Measurements from ENCODE around the gene IFITM10. TPM values are rescaled to one million over a fixed set of nuclear protein-coding genes. Genes with fewer than 3 reads are reported as not detected.

IFITM10 gene
- total RNA-seq: 0.14 and 0.34 TPM in 2 replicates

- Mint-ChIP-seq H3K27ac (no peak within 1 kb of the TSS), H3K9me3 (peaks cover 8% of the 10 kb centered on the region), H3K36me3 (ENCODE audit: low read depth) (peaks cover 9% of the 10 kb centered on the region), H3K4me1 (ENCODE audit: low read depth) (peaks cover 3% of the 10 kb centered on the region), H3K4me3 (ENCODE audit: low read depth) (no peak within 1 kb of the TSS), H3K27me3 (ENCODE audit: low read depth) (peaks cover 18% of the 10 kb centered on the region)
- DNase-seq (ENCODE audit: low spot score): no peak
- intact Hi-C loops (cut with micrococcal nuclease): no loop called here
These were observed at the start of gene IFITM10 for GRCh38 chr11:1750481-1750839. Gene IFITM10 (minus strand): TSS chr11:1750595. CDS start chr11:1750442, 153 bp downstream.

DNA sequence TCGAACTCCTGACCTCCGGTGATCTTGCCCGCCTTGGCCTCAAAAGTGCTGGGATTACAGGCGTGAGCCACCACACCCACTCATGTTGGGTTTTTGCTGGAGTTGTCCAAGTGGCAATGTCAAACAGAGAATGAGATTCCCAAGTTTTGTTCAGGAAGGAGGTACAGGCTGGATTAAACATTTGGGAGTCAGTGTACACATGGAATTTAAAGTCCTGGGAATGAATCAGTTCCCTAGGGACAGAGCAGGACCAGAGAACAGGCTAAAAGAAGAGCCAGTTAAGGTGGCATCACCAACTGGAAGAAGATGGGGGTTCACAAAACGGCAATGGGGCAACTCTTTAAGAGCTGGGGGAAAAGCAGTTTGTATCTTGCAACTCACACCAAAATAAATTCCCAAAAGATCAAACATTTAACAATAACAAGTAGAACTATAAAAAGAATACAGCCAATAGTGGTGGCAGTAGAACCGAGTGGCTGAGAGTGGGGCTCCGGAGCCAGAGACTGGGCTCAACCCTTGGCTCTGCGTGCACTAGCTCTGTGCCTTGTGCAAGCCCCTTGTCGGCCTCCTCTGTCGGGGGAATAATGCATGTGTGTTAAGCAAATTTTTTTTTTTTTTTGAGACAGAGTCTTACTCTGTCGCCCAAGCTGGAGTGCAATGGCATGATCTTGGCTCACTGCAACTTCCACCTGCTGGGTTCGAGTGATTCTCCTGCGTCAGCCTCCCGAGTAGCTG, 47.2 kb upstream of the IFITM10 start:
- Mint-ChIP-seq H3K4me3 (ENCODE audit: low read depth) (no peak overlapping the region), H3K36me3 (ENCODE audit: low read depth) (no peaks in the 10 kb centered on the region), H3K4me1 (ENCODE audit: low read depth) (peaks cover 2% of the 10 kb centered on the region), H3K27ac (no peak overlapping the region), H3K27me3 (ENCODE audit: low read depth) (peaks cover 7% of the 10 kb centered on the region), H3K9me3 (no peaks in the 10 kb centered on the region)
- DNase-seq (ENCODE audit: low spot score): no peak
- intact Hi-C loops (cut with micrococcal nuclease): no loop called here

DNA sequence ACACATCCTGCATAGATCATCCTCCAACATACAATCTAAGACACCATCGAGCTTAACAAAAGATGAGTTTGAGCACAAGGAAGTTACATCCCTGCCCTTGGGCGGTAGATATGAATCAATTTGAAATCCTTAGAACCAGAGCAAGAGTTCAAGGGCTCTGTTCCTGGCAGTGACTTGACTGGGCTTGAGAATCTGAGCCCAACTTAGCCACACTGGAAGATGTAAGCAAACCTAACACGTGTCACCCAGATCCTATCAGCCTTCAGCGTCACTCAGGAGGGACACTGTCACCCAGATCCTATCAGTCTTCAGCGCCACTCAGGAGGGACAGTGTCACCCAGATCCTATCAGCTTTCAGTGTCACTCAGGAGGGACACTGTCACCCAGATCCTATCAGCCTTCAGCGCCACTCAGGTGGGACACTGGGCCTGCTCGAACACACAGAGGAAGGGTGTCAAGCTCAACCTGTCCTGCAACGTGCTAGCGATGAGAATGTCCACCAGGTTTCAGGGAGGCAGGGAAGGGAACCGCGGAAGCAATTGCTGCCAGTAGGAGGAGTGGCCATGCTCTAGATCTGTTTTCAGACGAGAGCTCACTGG, 46.1 kb upstream of the IFITM10 start:
- H3K4me1 Mint-ChIP-seq (ENCODE audit: low read depth): peaks cover 4% of the 10 kb centered on the region
- DNase-seq (ENCODE audit: low spot score): no peak
- H3K27ac Mint-ChIP-seq: no peak overlapping the region
- H3K4me3 Mint-ChIP-seq (ENCODE audit: low read depth): no peak overlapping the region
- peaks cover 13% of the 10 kb centered on the region for H3K27me3 Mint-ChIP-seq (ENCODE audit: low read depth)
- intact Hi-C loops (cut with micrococcal nuclease): no loop called here
- H3K36me3 Mint-ChIP-seq (ENCODE audit: low read depth): no peaks in the 10 kb centered on the region
- no peaks in the 10 kb centered on the region for H3K9me3 Mint-ChIP-seq

GRCh38 chr11:1793081-1793480, 42.7 kb upstream of the IFITM10 start:
- Mint-ChIP-seq H3K4me3 (ENCODE audit: low read depth) (no peak overlapping the region), H3K9me3 (no peaks in the 10 kb centered on the region), H3K27me3 (ENCODE audit: low read depth) (peaks cover 16% of the 10 kb centered on the region), H3K36me3 (ENCODE audit: low read depth) (no peaks in the 10 kb centered on the region), H3K4me1 (ENCODE audit: low read depth) (peaks cover 4% of the 10 kb centered on the region), H3K27ac (no peak overlapping the region)
- intact Hi-C loops (cut with micrococcal nuclease): no loop called here
- DNase-seq (ENCODE audit: low spot score): no peak

- intact Hi-C loops (cut with micrococcal nuclease): no loop called here
- DNase-seq (ENCODE audit: low spot score): no peak
- Mint-ChIP-seq H3K4me3 (ENCODE audit: low read depth) (peak overlapping the region; percentile 58), H3K27ac (no peak overlapping the region), H3K36me3 (ENCODE audit: low read depth) (no peaks in the 10 kb centered on the region), H3K4me1 (ENCODE audit: low read depth) (peaks cover 4% of the 10 kb centered on the region), H3K27me3 (ENCODE audit: low read depth) (peaks cover 16% of the 10 kb centered on the region), H3K9me3 (no peaks in the 10 kb centered on the region)
These were observed 42.1 kb upstream of the IFITM10 start for GRCh38 chr11:1792461-1792860.

DNA sequence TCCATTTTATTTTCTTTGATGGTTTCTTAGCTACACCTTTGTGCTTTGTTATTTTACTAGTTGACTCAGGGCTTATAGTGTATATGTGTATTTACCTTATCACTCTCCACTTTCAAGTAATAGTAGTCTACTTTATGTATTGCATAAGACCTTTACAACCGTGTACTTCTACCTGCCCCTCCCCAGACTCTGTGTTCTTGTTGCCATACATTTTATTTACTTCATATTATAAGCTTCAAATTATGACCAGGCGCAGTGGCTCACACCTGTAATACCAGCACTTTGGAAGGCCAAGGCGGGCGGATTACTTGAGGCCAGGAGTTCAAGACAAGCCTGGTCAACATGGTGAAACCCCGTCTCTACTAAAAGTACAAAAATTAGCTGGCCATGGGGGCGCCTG, 41.5 kb upstream of the IFITM10 start:
- no peaks in the 10 kb centered on the region for H3K9me3 Mint-ChIP-seq
- no peak overlapping the region for H3K27ac Mint-ChIP-seq
- H3K36me3 Mint-ChIP-seq (ENCODE audit: low read depth): no peaks in the 10 kb centered on the region
- no peak for DNase-seq (ENCODE audit: low spot score)
- H3K4me1 Mint-ChIP-seq (ENCODE audit: low read depth): peaks cover 4% of the 10 kb centered on the region
- no peak overlapping the region for H3K4me3 Mint-ChIP-seq (ENCODE audit: low read depth)
- intact Hi-C loops (cut with micrococcal nuclease): no loop called here
- H3K27me3 Mint-ChIP-seq (ENCODE audit: low read depth): peaks cover 16% of the 10 kb centered on the region

GRCh38 chr11:1786466-1786865, 36.1 kb upstream of the IFITM10 start:
- H3K4me3 Mint-ChIP-seq (ENCODE audit: low read depth): no peak overlapping the region
- H3K9me3 Mint-ChIP-seq: no peaks in the 10 kb centered on the region
- DNase-seq (ENCODE audit: low spot score): no peak
- intact Hi-C loops (cut with micrococcal nuclease): no loop called here
- H3K4me1 Mint-ChIP-seq (ENCODE audit: low read depth): no peaks in the 10 kb centered on the region
- H3K36me3 Mint-ChIP-seq (ENCODE audit: low read depth): no peaks in the 10 kb centered on the region
- H3K27me3 Mint-ChIP-seq (ENCODE audit: low read depth): peaks cover 6% of the 10 kb centered on the region
- H3K27ac Mint-ChIP-seq: no peak overlapping the region

GRCh38 chr11:1785749-1786413, 35.5 kb upstream of the IFITM10 start:
- no peak for DNase-seq (ENCODE audit: low spot score)
- Mint-ChIP-seq H3K36me3 (ENCODE audit: low read depth) (no peaks in the 10 kb centered on the region), H3K9me3 (no peaks in the 10 kb centered on the region), H3K27me3 (ENCODE audit: low read depth) (peaks cover 4% of the 10 kb centered on the region), H3K27ac (no peak overlapping the region), H3K4me3 (ENCODE audit: low read depth) (no peak overlapping the region), H3K4me1 (ENCODE audit: low read depth) (no peaks in the 10 kb centered on the region)
- intact Hi-C loops (cut with micrococcal nuclease): no loop called here

DNA sequence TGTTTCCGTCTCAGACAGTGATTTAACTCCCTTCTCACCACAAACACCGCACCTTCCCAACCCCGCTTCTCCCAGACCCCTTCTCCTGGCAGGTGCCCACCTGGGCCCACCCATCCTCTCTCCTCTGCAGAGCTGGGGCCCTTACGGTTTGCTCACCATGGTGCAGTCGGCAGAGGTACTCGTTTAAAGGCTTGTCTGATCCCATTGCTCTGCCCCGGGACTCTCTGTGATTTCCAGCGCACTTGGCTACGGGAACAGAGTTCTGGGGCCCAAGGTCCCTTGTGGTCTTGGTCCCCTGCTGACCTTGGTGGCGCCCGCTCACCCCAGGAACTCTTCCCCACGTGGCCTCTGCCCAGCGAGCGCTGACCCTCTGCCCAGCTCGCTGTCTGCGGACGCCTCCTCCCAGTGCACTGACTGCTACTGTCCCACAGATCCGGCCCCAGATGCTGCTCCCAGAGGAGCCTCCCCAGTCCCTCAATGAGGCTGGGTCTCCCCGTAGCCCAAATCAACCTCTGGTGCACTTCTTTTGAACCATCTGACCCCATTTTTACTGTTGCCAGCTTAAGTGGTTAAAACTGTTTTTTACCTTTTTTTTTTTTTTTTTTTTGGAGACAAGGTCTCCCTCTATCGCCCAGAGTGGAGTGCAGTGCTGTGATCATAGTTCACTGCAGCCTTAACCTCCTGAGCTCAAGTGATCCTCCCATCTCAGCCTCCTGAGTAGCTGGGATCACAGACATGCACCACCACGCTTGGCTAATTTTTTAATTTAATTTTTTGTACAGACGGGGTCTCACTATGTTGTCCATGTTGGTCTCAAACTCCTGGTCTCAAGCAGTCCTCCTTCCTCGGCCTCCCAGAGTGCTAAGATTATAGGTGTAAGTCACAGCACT, 34.6 kb upstream of the IFITM10 start:
- no peaks in the 10 kb centered on the region for H3K27me3 Mint-ChIP-seq (ENCODE audit: low read depth)
- H3K9me3 Mint-ChIP-seq: no peaks in the 10 kb centered on the region
- H3K4me3 Mint-ChIP-seq (ENCODE audit: low read depth): no peak overlapping the region
- no peaks in the 10 kb centered on the region for H3K4me1 Mint-ChIP-seq (ENCODE audit: low read depth)
- H3K36me3 Mint-ChIP-seq (ENCODE audit: low read depth): no peaks in the 10 kb centered on the region
- intact Hi-C loops (cut with micrococcal nuclease): no loop called here
- DNase-seq (ENCODE audit: low spot score): no peak
- no peak overlapping the region for H3K27ac Mint-ChIP-seq

- no peak overlapping the region for H3K4me3 Mint-ChIP-seq (ENCODE audit: low read depth)
- no peak overlapping the region for H3K27ac Mint-ChIP-seq
These were observed 33.5 kb upstream of the IFITM10 start for GRCh38 chr11:1783725-1784529.

GRCh38 chr11:1782831-1783724, 32.7 kb upstream of the IFITM10 start:
- Mint-ChIP-seq H3K9me3 (no peaks in the 10 kb centered on the region), H3K4me3 (ENCODE audit: low read depth) (no peak overlapping the region), H3K36me3 (ENCODE audit: low read depth) (no peaks in the 10 kb centered on the region), H3K4me1 (ENCODE audit: low read depth) (no peaks in the 10 kb centered on the region), H3K27me3 (ENCODE audit: low read depth) (no peaks in the 10 kb centered on the region), H3K27ac (no peak overlapping the region)
- DNase-seq (ENCODE audit: low spot score): no peak
- intact Hi-C loops (cut with micrococcal nuclease): no loop called here

More at GRCh38 chr11:1783725-1784529, 33.5 kb upstream of the IFITM10 start:
- Mint-ChIP-seq H3K9me3 (no peaks in the 10 kb centered on the region), H3K27me3 (ENCODE audit: low read depth) (no peaks in the 10 kb centered on the region), H3K36me3 (ENCODE audit: low read depth) (no peaks in the 10 kb centered on the region), H3K4me1 (ENCODE audit: low read depth) (no peaks in the 10 kb centered on the region)
- intact Hi-C loops (cut with micrococcal nuclease): no loop called here
- no peak for DNase-seq (ENCODE audit: low spot score)

Measured in activated T-helper 2 cell treated with anti-CD3 and anti-CD28 coated beads, Interferon-gamma antibody, Interleukin-2, Interleukin-4, amounts not matched to agents 10 μg/mL and 5 μg/mL and 100 μg/mL, durations not matched to agents 14 hours and 24 hours and 36 hours (primary cell).